HG03378 (cell line): ENCODE results near the gene RBM26.
"Not testable (repeated sequence)": the region's sequence is repeated elsewhere in the genome, so short reads cannot be mapped to it uniquely, and the experiment has no call there.

Experiments used
- ATAC-seq: cut with Tn5 transposase; IDR thresholded peaks from one replicate; pipeline ENCODE4 v1.9.1; 2021; ENCODE audit warnings: mild to moderate bottlenecking, moderate library complexity; ENCODE audit not compliant: unreplicated experiment

Gene RBM26

DNA sequence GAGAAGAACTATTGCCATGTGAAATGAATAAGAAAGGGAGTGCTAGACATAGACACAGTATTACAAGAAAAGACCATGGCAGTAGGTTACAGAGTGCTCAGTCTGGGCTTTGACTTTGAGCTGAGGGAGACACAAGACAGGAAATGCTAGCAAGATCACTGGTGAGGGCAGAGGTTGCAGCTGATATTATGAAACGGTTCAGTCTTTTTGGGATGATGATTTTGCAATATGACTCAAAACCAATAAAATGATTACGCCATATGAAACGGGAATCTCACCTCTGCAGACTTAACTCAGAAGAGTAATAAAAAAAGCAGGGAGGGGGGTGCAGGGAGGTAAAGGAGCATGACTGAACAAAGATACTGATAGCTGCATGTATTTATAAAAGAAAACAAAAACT, 123.1 kb downstream of the RBM26 start:
- ATAC-seq: no peak

DNA sequence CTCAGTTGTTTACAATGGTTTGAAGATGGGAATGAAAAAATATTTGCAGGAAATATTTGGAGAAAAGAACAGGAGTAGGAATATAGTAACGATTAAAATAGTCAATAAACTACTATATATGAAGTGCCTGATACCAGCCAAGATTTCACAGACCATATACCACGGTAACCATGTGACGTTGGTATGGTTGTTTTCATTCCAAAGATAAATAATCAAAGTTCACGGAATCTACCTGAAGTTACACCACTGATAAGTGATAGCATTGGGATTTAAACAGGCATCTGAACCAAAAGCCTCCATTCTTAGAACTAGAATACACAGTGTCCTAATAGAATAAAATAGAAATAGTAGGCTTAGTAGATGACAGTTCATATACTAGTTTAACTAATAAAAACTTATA, 123.5 kb downstream of the RBM26 start:
- no peak for ATAC-seq

DNA sequence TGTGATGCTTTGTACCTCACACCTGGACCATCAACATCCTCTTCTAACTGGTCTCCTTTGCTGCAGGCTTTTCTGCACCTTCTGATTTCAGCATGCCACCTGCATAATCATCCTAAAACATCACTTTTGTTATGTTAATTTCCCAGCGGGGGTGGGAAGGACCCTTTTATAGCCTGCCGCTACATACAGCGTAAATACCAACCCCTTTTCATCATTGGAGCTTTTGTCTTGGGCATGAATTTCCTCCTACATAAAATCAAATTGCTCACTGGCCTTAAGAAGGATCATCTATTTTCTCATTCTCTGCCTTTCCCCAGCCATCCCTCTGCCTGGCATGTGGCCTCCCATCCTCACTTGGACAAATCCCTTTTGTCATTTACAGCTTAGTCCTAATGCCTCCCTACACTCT, 124.7 kb downstream of the RBM26 start:
- ATAC-seq: no peak

DNA sequence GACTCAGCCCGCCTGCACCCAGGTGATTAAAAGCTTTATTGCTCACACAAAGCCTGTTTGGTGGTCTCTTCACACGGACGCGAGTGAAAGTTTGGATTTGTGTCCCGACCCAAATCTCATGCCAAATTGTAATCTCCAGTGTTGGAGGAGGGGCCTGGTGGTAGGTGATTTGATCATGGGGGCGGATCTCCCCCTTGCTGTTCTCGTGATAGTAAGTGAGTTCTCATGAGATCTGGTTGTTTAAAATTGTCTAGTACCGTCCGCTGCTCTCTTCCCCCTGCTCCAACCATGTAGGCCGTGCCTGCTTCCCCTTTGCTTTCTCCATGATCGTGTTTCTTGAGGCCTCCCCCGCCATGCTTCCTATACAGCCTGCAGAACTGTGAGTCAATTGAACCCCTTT, 126.3 kb downstream of the RBM26 start:
- not testable (repeated sequence) for ATAC-seq

DNA sequence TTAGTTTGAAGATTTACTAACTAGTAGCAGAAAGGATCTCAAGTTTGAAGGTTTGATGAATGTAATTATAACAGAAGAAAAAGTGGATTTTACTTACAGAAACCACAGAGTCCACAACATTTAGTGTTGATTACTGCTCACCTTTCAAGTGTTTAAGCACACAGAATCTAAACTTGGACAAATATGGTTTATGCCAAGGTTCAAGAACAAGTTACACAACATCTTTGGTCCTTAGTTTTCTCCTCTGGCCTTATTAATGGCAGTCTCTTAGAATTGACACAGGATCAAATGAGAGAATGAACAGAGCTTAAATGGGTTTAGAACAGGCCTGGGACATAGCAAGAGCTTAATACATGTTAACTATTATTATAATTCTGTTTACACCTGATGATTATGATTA, 133.0 kb downstream of the RBM26 start:
- ATAC-seq: no peak

DNA sequence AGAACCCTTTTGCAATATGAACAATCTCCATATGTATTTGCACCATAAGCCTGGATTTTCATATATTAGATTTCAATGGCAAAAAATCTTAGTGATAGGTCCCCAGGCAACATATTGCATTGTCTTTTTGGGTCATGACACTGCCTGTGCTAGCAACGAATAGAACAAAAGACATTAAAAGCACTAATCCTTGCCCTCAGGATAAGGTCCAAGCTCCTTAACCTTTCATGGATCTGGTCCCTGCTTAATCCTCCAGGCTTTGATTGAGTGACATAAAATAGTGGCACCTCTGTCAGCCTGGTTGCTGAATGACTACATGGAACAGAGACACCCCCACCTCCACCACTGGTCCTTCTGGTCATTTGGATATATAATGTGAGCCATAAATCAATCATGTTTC, 134.4 kb downstream of the RBM26 start:
- ATAC-seq: no peak

DNA sequence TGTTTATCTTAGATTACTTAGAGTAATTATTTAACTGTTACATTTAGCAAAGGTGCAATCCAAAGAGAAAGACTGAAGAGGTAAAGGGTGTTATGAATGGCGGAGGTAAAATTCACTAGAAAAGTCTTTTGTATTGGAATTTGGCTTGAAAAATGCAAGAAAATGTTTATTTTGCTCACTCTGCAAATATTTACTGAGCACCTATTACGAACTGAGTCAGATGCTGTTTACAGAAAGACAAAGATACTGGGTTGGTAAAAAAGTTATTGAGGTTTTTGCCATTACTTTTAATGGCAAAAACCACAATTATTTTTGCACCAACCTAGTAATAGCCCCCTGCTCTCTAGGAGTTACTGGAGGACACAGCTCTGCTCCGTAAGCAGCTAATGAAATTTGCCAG, 135.2 kb downstream of the RBM26 start:
- no peak for ATAC-seq
